ENCODE data around the gene PTPN7. TPM values are rescaled to one million over a fixed set of nuclear protein-coding genes. Genes with fewer than 3 reads are reported as not detected.
"Not testable (repeated sequence)": the region's sequence is repeated elsewhere in the genome, so short reads cannot be mapped to it uniquely, and the experiment has no call there.

The PTPN7 gene
- total RNA-seq, 1 donor from 2014 or later, result 2.5 TPM

GRCh38 chr1:202123336-202123813 lies 37.0 kb downstream of the PTPN7 start:
- no peak for ATAC-seq
- intact Hi-C loops (cut with DNase I), result no loop called here
- DNase-seq (ENCODE audit: low spot score), result no peak

GRCh38 chr1:202122639-202123335 lies 37.6 kb downstream of the PTPN7 start, which contains the start of gene GPR37L1:
GPR37L1 (plus strand) TSS chr1:202122917; CDS start chr1:202122964, 47 bp downstream.
- ATAC-seq (peak; percentile 83), DNase-seq (ENCODE audit: low spot score) (peak; percentile 83)
- intact Hi-C loops (cut with DNase I), result no loop called here

- no peak for DNase-seq (ENCODE audit: low spot score)
- no peak for ATAC-seq
- intact Hi-C loops (cut with DNase I), result no loop called here
Measured at GRCh38 chr1:202121006-202121405, 39.4 kb downstream of the PTPN7 start.

- intact Hi-C loops (cut with DNase I), result loop anchor here (5.0 kb wide), 1 partner anchor 106 kb away; the partner anchor contains the start of gene ELF3
- no peak for ATAC-seq
Measured at GRCh38 chr1:202117898-202118371, 42.5 kb downstream of the PTPN7 start.

GRCh38 chr1:202116287-202116686 lies 44.1 kb downstream of the PTPN7 start:
- DNase-seq (ENCODE audit: low spot score) (no peak), ATAC-seq (no peak)
- intact Hi-C loops (cut with DNase I), result loop anchor here (5.0 kb wide), 1 partner anchor 104 kb away; the partner anchor contains the start of gene ELF3

More at GRCh38 chr1:202117898-202118371, 42.5 kb downstream of the PTPN7 start:
- no peak for DNase-seq (ENCODE audit: low spot score)

- DNase-seq (ENCODE audit: low spot score) (no peak), ATAC-seq (peak; percentile 2)
- intact Hi-C loops (cut with DNase I), result no loop called here
Measured at GRCh38 chr1:202113690-202114300, 46.6 kb downstream of the PTPN7 start.

- intact Hi-C loops (cut with DNase I), result no loop called here
- peak; percentile 86 for ATAC-seq
- no peak for DNase-seq (ENCODE audit: low spot score)
Measured at GRCh38 chr1:202112859-202113689, 47.3 kb downstream of the PTPN7 start.

GRCh38 chr1:202111589-202111988 lies 48.8 kb downstream of the PTPN7 start:
- intact Hi-C loops (cut with DNase I); DNase-seq (ENCODE audit: low spot score); ATAC-seq: not testable (repeated sequence)

GRCh38 chr1:202110977-202111376 lies 49.4 kb downstream of the PTPN7 start:
- intact Hi-C loops (cut with DNase I), result no loop called here
- DNase-seq (ENCODE audit: low spot score), result no peak
- no peak for ATAC-seq

- no peak for DNase-seq (ENCODE audit: low spot score)
- ATAC-seq, result peak; percentile 19
- intact Hi-C loops (cut with DNase I), result no loop called here
Measured at GRCh38 chr1:202107801-202108731, 52.3 kb downstream of the PTPN7 start.

- intact Hi-C loops (cut with DNase I), result no loop called here
- ATAC-seq (peak; percentile 20), DNase-seq (ENCODE audit: low spot score) (no peak)
Measured at GRCh38 chr1:202107321-202107761, 53.1 kb downstream of the PTPN7 start.

GRCh38 chr1:202106340-202107254 lies 53.8 kb downstream of the PTPN7 start:
- no peak for DNase-seq (ENCODE audit: low spot score)

GRCh38 chr1:202105571-202106339 lies 54.6 kb downstream of the PTPN7 start:
- DNase-seq (ENCODE audit: low spot score), result no peak
- intact Hi-C loops (cut with DNase I), result no loop called here
- ATAC-seq, result peak; percentile 18

More at GRCh38 chr1:202106340-202107254, 53.8 kb downstream of the PTPN7 start:
- ATAC-seq, result peak; percentile 16
- intact Hi-C loops (cut with DNase I), result no loop called here

GRCh38 chr1:202104073-202104472 lies 56.3 kb downstream of the PTPN7 start:
- ATAC-seq (no peak), DNase-seq (ENCODE audit: low spot score) (no peak)
- intact Hi-C loops (cut with DNase I), result no loop called here

- ATAC-seq, result no peak
- no peak for DNase-seq (ENCODE audit: low spot score)
- intact Hi-C loops (cut with DNase I), result no loop called here
Measured at GRCh38 chr1:202101184-202101583, 59.2 kb downstream of the PTPN7 start.

Measured in sciatic nerve (tissue), 2 donors.